Measurements from ENCODE around the gene ELAVL1. TPM values are rescaled to one million over a fixed set of nuclear protein-coding genes. Genes with fewer than 3 reads are reported as not detected.

Gene ELAVL1
- polyA plus RNA-seq, 1 donor from 2014 or later, result 19.1 TPM

- H3K9ac ChIP-seq (ENCODE audit: low read length), result no peak overlapping the region
- TF ChIP-seq SMC3 (conservative IDR thresholded peaks at IDR 0.05; ENCODE audit: poor library complexity), result no peak
- TF ChIP-seq EP300 (conservative IDR thresholded peaks at IDR 0.05; ENCODE audit: poor library complexity, severe bottlenecking), result no peak
- TF ChIP-seq RAD21 (conservative IDR thresholded peaks at IDR 0.05), result no peak
- TF ChIP-seq TAF1 (IDR thresholded peaks at IDR 0.05; ENCODE audit: low read depth), result no peak
- no peak for TF ChIP-seq POLR2AphosphoS5 (IDR thresholded peaks at IDR 0.05)
- no peak for TF ChIP-seq EZH2 (IDR thresholded peaks at IDR 0.05; ENCODE audit: borderline replicate concordance, insufficient read depth, low read length, poor library complexity, severe bottlenecking)
- no peak for TF ChIP-seq REST (IDR thresholded peaks at IDR 0.05; ENCODE audit: borderline replicate concordance)
- no peak for TF ChIP-seq CTCF (IDR thresholded peaks at IDR 0.05; ENCODE audit: poor library complexity, severe bottlenecking)
- TF ChIP-seq MXI1 (conservative IDR thresholded peaks at IDR 0.05; ENCODE audit: poor library complexity, severe bottlenecking), result no peak
- no peaks in the 10 kb centered on the region for H3K27me3 ChIP-seq (ENCODE audit: insufficient read depth, low read depth, low read length)
- no peak overlapping the region for H3K4me3 ChIP-seq (ENCODE audit: low read length)
- no peaks in the 10 kb centered on the region for H3K36me3 ChIP-seq (ENCODE audit: insufficient read depth, low read length)
- no peaks in the 10 kb centered on the region for H3F3A ChIP-seq (ENCODE audit: insufficient read depth, low read length, poor library complexity, severe bottlenecking)
- no peaks in the 10 kb centered on the region for H3K9me3 ChIP-seq (ENCODE audit: low read length)
- H3K27ac ChIP-seq (ENCODE audit: low read length), result no peak overlapping the region
- H3K9me2 ChIP-seq (ENCODE audit: insufficient read depth, low read length), result no peaks in the 10 kb centered on the region
- no peaks in the 10 kb centered on the region for H3K79me2 ChIP-seq (replicated peaks; ENCODE audit: insufficient read depth, low read length)
- H2AFZ ChIP-seq (ENCODE audit: low read depth, low read length), result no peak overlapping the region
- no peaks in the 10 kb centered on the region for H4K20me1 ChIP-seq (ENCODE audit: insufficient read depth)
- H3K4me2 ChIP-seq (ENCODE audit: low read length), result no peak overlapping the region
Measured at GRCh38 chr19:7933828-7934725, 71.4 kb downstream of the ELAVL1 start.

GRCh38 chr19:7933411-7933810 lies 72.0 kb downstream of the ELAVL1 start:
- Histone ChIP-seq H4K20me1 (ENCODE audit: insufficient read depth) (no peaks in the 10 kb centered on the region), H3K27ac (ENCODE audit: low read length) (no peak overlapping the region), H3K9ac (ENCODE audit: low read length) (no peak overlapping the region), H2AFZ (ENCODE audit: low read depth, low read length) (no peak overlapping the region), H3K9me3 (ENCODE audit: low read length) (no peaks in the 10 kb centered on the region), H3K27me3 (ENCODE audit: insufficient read depth, low read depth, low read length) (no peaks in the 10 kb centered on the region), H3K4me2 (ENCODE audit: low read length) (no peak overlapping the region), H3F3A (ENCODE audit: insufficient read depth, low read length, poor library complexity, severe bottlenecking) (no peaks in the 10 kb centered on the region), H3K79me2 (replicated peaks; ENCODE audit: insufficient read depth, low read length) (no peaks in the 10 kb centered on the region), H3K4me3 (ENCODE audit: low read length) (no peak overlapping the region), H3K9me2 (ENCODE audit: insufficient read depth, low read length) (no peaks in the 10 kb centered on the region), H3K36me3 (ENCODE audit: insufficient read depth, low read length) (no peaks in the 10 kb centered on the region)
- TF ChIP-seq TAF1 (IDR thresholded peaks at IDR 0.05; ENCODE audit: low read depth), result no peak
- no peak for TF ChIP-seq EZH2 (IDR thresholded peaks at IDR 0.05; ENCODE audit: borderline replicate concordance, insufficient read depth, low read length, poor library complexity, severe bottlenecking)
- no peak for TF ChIP-seq REST (IDR thresholded peaks at IDR 0.05; ENCODE audit: borderline replicate concordance)
- no peak for TF ChIP-seq MXI1 (conservative IDR thresholded peaks at IDR 0.05; ENCODE audit: poor library complexity, severe bottlenecking)
- TF ChIP-seq RAD21 (conservative IDR thresholded peaks at IDR 0.05), result no peak
- no peak for TF ChIP-seq EP300 (conservative IDR thresholded peaks at IDR 0.05; ENCODE audit: poor library complexity, severe bottlenecking)
- no peak for TF ChIP-seq SMC3 (conservative IDR thresholded peaks at IDR 0.05; ENCODE audit: poor library complexity)
- TF ChIP-seq POLR2AphosphoS5 (IDR thresholded peaks at IDR 0.05), result no peak
- TF ChIP-seq CTCF (IDR thresholded peaks at IDR 0.05; ENCODE audit: poor library complexity, severe bottlenecking), result no peak

All from neural cell (in vitro differentiated cells).